WI38 (cell line): ENCODE results near the gene FDX2.

Source experiments
- H3K4me3 ChIP-seq: 2 replicates; pipeline ENCODE4 v1.5.1; 2011; ENCODE audit warnings: low read depth, mild to moderate bottlenecking, control low read depth, low read length
- CTCF ChIP-seq: IDR thresholded peaks from 2 replicates; pipeline ENCODE4 v1.5.1; 2012; ENCODE audit warnings: low read depth, mild to moderate bottlenecking, control low read depth, low read length

Gene FDX2

GRCh38 chr19:10290357-10290875 lies 25.4 kb downstream of the FDX2 start:
- no peak for TF ChIP-seq CTCF

GRCh38 chr19:10289836-10290356 lies 25.9 kb downstream of the FDX2 start, which contains the start of gene ICAM5:
Gene ICAM5, plus strand, starts transcription at chr19:10289952. Its CDS starts 92 bp downstream, at chr19:10290044.
- H3K4me3 ChIP-seq = peak within 1 kb of the TSS; percentile 69
- no peak for TF ChIP-seq CTCF

More at GRCh38 chr19:10290357-10290875, 25.4 kb downstream of the FDX2 start:
- H3K4me3 ChIP-seq = peak overlapping the region; percentile 69

- H3K4me3 ChIP-seq = peak overlapping the region; percentile 69
- TF ChIP-seq CTCF = no peak
These were observed 26.5 kb downstream of the FDX2 start for GRCh38 chr19:10289167-10289835.

- no peak overlapping the region for H3K4me3 ChIP-seq
- no peak for TF ChIP-seq CTCF
These were observed 27.1 kb downstream of the FDX2 start for GRCh38 chr19:10288662-10289166.

GRCh38 chr19:10286803-10287737 lies 28.7 kb downstream of the FDX2 start, which contains the start of gene ICAM4:
Gene ICAM4, plus strand, starts transcription at chr19:10286955. Its CDS starts 58 bp downstream, at chr19:10287013.
- H3K4me3 ChIP-seq = no peak within 1 kb of the TSS
- TF ChIP-seq CTCF = no peak

- no peak overlapping the region for H3K4me3 ChIP-seq
- no peak for TF ChIP-seq CTCF
These were observed 30.4 kb downstream of the FDX2 start for GRCh38 chr19:10285393-10285792.

GRCh38 chr19:10284960-10285278 lies 30.9 kb downstream of the FDX2 start:
- no peak overlapping the region for H3K4me3 ChIP-seq
- no peak for TF ChIP-seq CTCF
